HEK293 (cell line): Measurements from ENCODE around the gene FAM151A.

Experiments used
- CTCF ChIA-PET: fragments of 350-600 bp; formaldehyde crosslinking; extraction: SDS; loops from one replicate; lab custom pipeline; 2021; ENCODE audit warnings: antibody characterized with exemption; lab: Yijun Ruan, JAX
- POLR2A ChIA-PET: fragments of 300-600 bp; formaldehyde crosslinking; extraction: SDS; loops from one replicate; lab custom pipeline; 2020; ENCODE audit warnings: antibody characterized with exemption, inconsistent platforms; lab: Yijun Ruan, JAX
- H3K27ac ChIP-seq: fragments of 200-500 bp; sonication (Bioruptor generic); 2 replicates; pipeline ENCODE4 v1.5.1; 2014; ENCODE audit warnings: low read depth, low read length, control low read depth, inconsistent platforms; ENCODE audit errors: extremely low read depth
- H3K36me3 ChIP-seq, 2 experiments: fragments of 200-500 bp in 1 of 2; sonication (Bioruptor generic) in 1 of 2; 1 replicate in 1 of 2; 2 replicates in 1 of 2; pipeline ENCODE4 v1.5.1; 2014 to 2017; ENCODE audit warnings: inconsistent platforms in 2 of 2, low read length in 2 of 2; ENCODE audit not compliant: control insufficient read depth in 2 of 2, insufficient read depth in 1 of 2
- H3K4me1 ChIP-seq: fragments of 200-500 bp; sonication (Bioruptor generic); 2 replicates; pipeline ENCODE4 v1.5.1; 2014; ENCODE audit warnings: mild to moderate bottlenecking, low read length, inconsistent platforms; ENCODE audit not compliant: control insufficient read depth, insufficient read depth
- H3K4me3 ChIP-seq: 2 replicates; pipeline ENCODE4 v1.5.1; 2011; ENCODE audit warnings: low read depth, mild to moderate bottlenecking, control low read depth, low read length, moderate library complexity
- H3K9me3 ChIP-seq: fragments of 200-500 bp; sonication (Bioruptor generic); 2 replicates; pipeline ENCODE4 v1.5.1; 2014; ENCODE audit warnings: low read depth, low read length, inconsistent platforms; ENCODE audit not compliant: control insufficient read depth, insufficient read depth
- PRDM1 ChIP-seq: fragments of 450-650 bp; formaldehyde crosslinking; IDR thresholded peaks from 2 replicates; pipeline ENCODE4; 2016; ENCODE audit warnings: missing biosample characterization, missing genetic modification characterization
- SP2 ChIP-seq: fragments of 450-650 bp; formaldehyde crosslinking; IDR thresholded peaks from 2 replicates; pipeline ENCODE4 v1.5.1; 2016; ENCODE audit warnings: missing biosample characterization, missing genetic modification characterization
- TCF7L2 ChIP-seq: IDR thresholded peaks from 2 replicates; pipeline ENCODE4 v1.6.1; 2011; ENCODE audit warnings: low read depth, mild to moderate bottlenecking, inconsistent platforms, low read length, moderate library complexity, borderline replicate concordance
- YY2 ChIP-seq: fragments of 450-650 bp; formaldehyde crosslinking; IDR thresholded peaks from 2 replicates; pipeline ENCODE4 v1.5.1; 2016; ENCODE audit warnings: missing biosample characterization, missing genetic modification characterization
- ZBTB17 ChIP-seq: fragments of 450-650 bp; formaldehyde crosslinking; IDR thresholded peaks from 2 replicates; pipeline ENCODE4 v1.5.1; 2016; ENCODE audit warnings: missing biosample characterization, missing genetic modification characterization
- ZBTB21 ChIP-seq: fragments of 450-650 bp; formaldehyde crosslinking; IDR thresholded peaks from 2 replicates; pipeline ENCODE4 v1.5.1; 2017; ENCODE audit warnings: missing biosample characterization, missing genetic modification characterization
- ZNF112 ChIP-seq: fragments of 450-650 bp; formaldehyde crosslinking; IDR thresholded peaks from 2 replicates; pipeline ENCODE4 v1.5.0; 2017; ENCODE audit warnings: missing biosample characterization, missing genetic modification characterization
- ZNF223 ChIP-seq: fragments of 450-650 bp; formaldehyde crosslinking; IDR thresholded peaks from 2 replicates; pipeline ENCODE4 v1.5.1; 2016; ENCODE audit warnings: missing biosample characterization, missing genetic modification characterization
- ZNF239 ChIP-seq: fragments of 450-650 bp; formaldehyde crosslinking; IDR thresholded peaks from 2 replicates; pipeline ENCODE4 v1.5.1; 2016; ENCODE audit warnings: missing biosample characterization, missing genetic modification characterization
- ZNF274 ChIP-seq, 2 experiments: fragments of 200-500 bp in 1 of 2; fragments of 450-650 bp in 1 of 2; sonication (Bioruptor generic) in 1 of 2; formaldehyde crosslinking in 1 of 2; IDR thresholded peaks; 2 replicates each; pipeline versions ENCODE4 v1.5.1 to v1.6.1; 2014 to 2016; ENCODE audit warnings: borderline replicate concordance in 1 of 2, inconsistent platforms in 1 of 2, low read length in 1 of 2, missing biosample characterization in 1 of 2, missing genetic modification characterization in 1 of 2
- ZNF362 ChIP-seq: fragments of 450-650 bp; formaldehyde crosslinking; IDR thresholded peaks from 2 replicates; pipeline ENCODE4 v1.5.1; 2016; ENCODE audit warnings: missing biosample characterization, missing genetic modification characterization
- ZNF391 ChIP-seq: fragments of 450-650 bp; formaldehyde crosslinking; IDR thresholded peaks from 2 replicates; pipeline ENCODE4 v1.5.1; 2016; ENCODE audit warnings: low read depth, missing biosample characterization, missing genetic modification characterization, borderline replicate concordance
- ZNF501 ChIP-seq: fragments of 450-650 bp; formaldehyde crosslinking; IDR thresholded peaks from 2 replicates; pipeline ENCODE4 v1.5.1; 2016; ENCODE audit warnings: missing biosample characterization, missing genetic modification characterization
- ZNF521 ChIP-seq: fragments of 450-650 bp; formaldehyde crosslinking; IDR thresholded peaks from 2 replicates; pipeline ENCODE4 v1.5.1; 2017; ENCODE audit warnings: missing biosample characterization, mild to moderate bottlenecking, missing genetic modification characterization
- ZNF580 ChIP-seq: fragments of 450-650 bp; formaldehyde crosslinking; IDR thresholded peaks from 2 replicates; pipeline ENCODE4 v1.5.1; 2016; ENCODE audit warnings: missing biosample characterization, missing genetic modification characterization
- ZNF629 ChIP-seq: fragments of 450-650 bp; formaldehyde crosslinking; IDR thresholded peaks from 2 replicates; pipeline ENCODE4 v1.5.1; 2017; ENCODE audit warnings: missing biosample characterization, missing genetic modification characterization
- ZSCAN18 ChIP-seq: fragments of 450-650 bp; formaldehyde crosslinking; IDR thresholded peaks from 2 replicates; pipeline ENCODE4 v1.5.1; 2016; ENCODE audit warnings: missing biosample characterization, missing genetic modification characterization
- TF ChIP-seq, protein P1 (sequence below): fragments of 450-650 bp; formaldehyde crosslinking; IDR thresholded peaks from 2 replicates; pipeline ENCODE4 v1.5.1; 2016; ENCODE audit warnings: missing biosample characterization, missing genetic modification characterization
- TF ChIP-seq, protein P2 (sequence below): fragments of 450-650 bp; formaldehyde crosslinking; IDR thresholded peaks from 2 replicates; pipeline ENCODE4 v1.5.1; 2016; ENCODE audit warnings: missing biosample characterization, missing genetic modification characterization

Gene FAM151A

DNA sequence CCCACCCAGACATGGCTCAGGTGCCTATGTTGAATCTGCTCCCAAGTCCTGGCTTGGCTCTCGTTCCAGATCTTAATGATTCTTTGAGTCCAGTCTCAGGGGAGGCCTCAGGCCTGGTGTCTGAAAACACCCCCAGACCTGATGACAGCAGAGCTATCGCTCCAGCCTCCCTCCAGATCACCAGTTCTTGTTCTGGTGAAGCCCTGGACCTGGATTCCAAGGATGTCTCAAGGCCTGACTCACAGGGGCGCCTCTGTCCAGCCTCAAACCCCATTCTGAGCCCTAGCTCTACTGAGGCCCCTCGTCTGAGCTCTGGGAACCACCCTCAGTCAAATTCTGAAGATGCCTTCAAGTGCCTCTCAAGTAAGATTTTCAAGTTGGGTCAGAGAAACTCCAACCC, 29.7 kb upstream of the FAM151A start (continued):
- TF ChIP-seq, protein P1, sequence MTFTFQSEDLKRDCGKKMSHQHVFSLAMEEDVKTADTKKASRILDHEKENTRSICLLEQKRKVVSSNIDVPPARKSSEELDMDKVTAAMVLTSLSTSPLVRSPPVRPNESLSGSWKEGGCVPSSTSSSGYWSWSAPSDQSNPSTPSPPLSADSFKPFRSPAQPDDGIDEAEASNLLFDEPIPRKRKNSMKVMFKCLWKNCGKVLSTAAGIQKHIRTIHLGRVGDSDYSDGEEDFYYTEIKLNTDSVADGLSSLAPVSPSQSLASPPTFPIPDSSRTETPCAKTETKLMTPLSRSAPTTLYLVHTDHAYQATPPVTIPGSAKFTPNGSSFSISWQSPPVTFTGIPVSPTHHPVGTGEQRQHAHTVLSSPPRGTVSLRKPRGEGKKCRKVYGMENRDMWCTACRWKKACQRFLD (tag by site-specific recombination) = no peak
- TF ChIP-seq ZNF580 (tag by site-specific recombination) = no peak
- no peak for TF ChIP-seq ZBTB17
- TF ChIP-seq YY2 (tag by site-specific recombination) = no peak
- no peak for TF ChIP-seq ZNF274 (IDR thresholded peaks at IDR 0.05; ENCODE audit: low read length)
- TF ChIP-seq ZNF274 (tag by site-specific recombination; IDR thresholded peaks at IDR 0.05; ENCODE audit: borderline replicate concordance) = no peak
- no peak for TF ChIP-seq PRDM1 (tag by site-specific recombination)
- TF ChIP-seq ZNF521 (tag by site-specific recombination) = no peak
- no peak for TF ChIP-seq ZNF501

DNA sequence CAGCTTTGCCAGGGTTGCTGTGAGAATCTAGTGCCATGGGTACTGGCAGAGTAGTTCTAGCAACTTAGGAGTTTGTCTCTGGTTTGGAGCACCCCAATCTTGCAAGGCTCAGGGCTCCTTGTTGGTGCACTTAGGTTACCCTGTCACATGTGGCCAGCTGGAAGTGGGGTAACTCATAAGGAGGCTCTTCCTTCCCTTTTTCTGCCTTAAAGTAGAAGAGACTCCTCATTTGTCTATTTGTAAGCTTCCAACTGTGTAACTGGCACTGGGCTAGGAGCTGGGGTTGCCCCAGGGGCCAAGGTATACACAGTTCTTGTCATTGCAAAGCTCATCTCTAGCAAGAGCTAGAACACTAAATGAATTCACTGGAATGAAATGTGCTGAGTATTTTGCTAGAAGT, 28.8 kb upstream of the FAM151A start:
- Histone ChIP-seq H3K36me3 (no peaks in the 10 kb centered on the region), H3K4me1 (no peaks in the 10 kb centered on the region), H3K9me3 (no peaks in the 10 kb centered on the region), H3K4me3 (no peak overlapping the region), H3K27ac (no peak overlapping the region)
- TF ChIP-seq ZNF629 (tag by site-specific recombination) = no peak
- TF ChIP-seq ZNF112 (tag by site-specific recombination) = no peak
- no peak for TF ChIP-seq ZNF362 (tag by site-specific recombination)
- TF ChIP-seq ZNF521 (tag by site-specific recombination) = no peak
- no peak for TF ChIP-seq ZNF239 (tag by site-specific recombination)
- TF ChIP-seq, protein P2, sequence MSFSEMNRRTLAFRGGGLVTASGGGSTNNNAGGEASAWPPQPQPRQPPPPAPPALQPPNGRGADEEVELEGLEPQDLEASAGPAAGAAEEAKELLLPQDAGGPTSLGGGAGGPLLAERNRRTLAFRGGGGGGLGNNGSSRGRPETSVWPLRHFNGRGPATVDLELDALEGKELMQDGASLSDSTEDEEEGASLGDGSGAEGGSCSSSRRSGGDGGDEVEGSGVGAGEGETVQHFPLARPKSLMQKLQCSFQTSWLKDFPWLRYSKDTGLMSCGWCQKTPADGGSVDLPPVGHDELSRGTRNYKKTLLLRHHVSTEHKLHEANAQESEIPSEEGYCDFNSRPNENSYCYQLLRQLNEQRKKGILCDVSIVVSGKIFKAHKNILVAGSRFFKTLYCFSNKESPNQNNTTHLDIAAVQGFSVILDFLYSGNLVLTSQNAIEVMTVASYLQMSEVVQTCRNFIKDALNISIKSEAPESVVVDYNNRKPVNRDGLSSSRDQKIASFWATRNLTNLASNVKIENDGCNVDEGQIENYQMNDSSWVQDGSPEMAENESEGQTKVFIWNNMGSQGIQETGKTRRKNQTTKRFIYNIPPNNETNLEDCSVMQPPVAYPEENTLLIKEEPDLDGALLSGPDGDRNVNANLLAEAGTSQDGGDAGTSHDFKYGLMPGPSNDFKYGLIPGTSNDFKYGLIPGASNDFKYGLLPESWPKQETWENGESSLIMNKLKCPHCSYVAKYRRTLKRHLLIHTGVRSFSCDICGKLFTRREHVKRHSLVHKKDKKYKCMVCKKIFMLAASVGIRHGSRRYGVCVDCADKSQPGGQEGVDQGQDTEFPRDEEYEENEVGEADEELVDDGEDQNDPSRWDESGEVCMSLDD (tag by site-specific recombination) = no peak
- TF ChIP-seq ZSCAN18 (tag by site-specific recombination) = no peak
- TF ChIP-seq ZNF391 (tag by site-specific recombination) = no peak
- TF ChIP-seq ZBTB21 (tag by site-specific recombination) = no peak
- no peak for TF ChIP-seq SP2 (tag by site-specific recombination)
- TF ChIP-seq TCF7L2 = no peak
- no peak for TF ChIP-seq ZNF223 (tag by site-specific recombination)
- ChIA-PET POLR2A (no interaction called here), CTCF (interaction anchor here (0.7 kb wide), 2 partner anchors 11 to 121 kb away, joined by 3 read pairs; no protein-coding TSS in a partner anchor)
